Hippocampal formation (tissue), 2 donors: ENCODE data around the gene SCFD2.

Source experiments
- DNase-seq, 2 donors: peaks; one replicate each; lab custom pipeline; 2025; lab: John Stamatoyannopoulos, UW

Gene SCFD2

GRCh38 chr4:52957220-52957686 lies 408.6 kb downstream of the SCFD2 start:
- no peak for DNase-seq

- DNase-seq: no peak
These were observed 409.2 kb downstream of the SCFD2 start for GRCh38 chr4:52956691-52957090.

GRCh38 chr4:52954560-52955170 lies 411.2 kb downstream of the SCFD2 start:
- DNase-seq: no peak

DNA sequence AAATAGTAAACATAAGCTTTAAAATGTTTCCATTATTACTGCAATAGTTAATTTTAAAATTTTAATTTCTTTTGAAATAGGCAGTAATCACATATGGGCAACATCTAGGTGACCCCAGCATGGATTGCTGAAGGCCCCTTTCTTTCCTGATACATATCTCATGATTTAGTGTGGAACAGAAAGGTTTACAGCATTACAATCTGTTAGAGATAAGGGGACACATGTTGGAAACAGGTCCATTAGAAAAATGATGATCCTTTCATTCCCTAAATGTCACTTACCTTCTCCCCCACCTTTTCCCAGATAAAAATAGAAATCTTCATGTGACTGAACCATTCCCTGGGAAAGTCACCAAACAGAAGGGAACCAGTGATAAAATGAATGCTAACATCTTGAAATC lies 413.3 kb downstream of the SCFD2 start:
- no peak for DNase-seq

- DNase-seq: no peak
These were observed 414.8 kb downstream of the SCFD2 start for GRCh38 chr4:52951016-52951415.

GRCh38 chr4:52950226-52950625 lies 415.6 kb downstream of the SCFD2 start:
- no peak for DNase-seq

DNA sequence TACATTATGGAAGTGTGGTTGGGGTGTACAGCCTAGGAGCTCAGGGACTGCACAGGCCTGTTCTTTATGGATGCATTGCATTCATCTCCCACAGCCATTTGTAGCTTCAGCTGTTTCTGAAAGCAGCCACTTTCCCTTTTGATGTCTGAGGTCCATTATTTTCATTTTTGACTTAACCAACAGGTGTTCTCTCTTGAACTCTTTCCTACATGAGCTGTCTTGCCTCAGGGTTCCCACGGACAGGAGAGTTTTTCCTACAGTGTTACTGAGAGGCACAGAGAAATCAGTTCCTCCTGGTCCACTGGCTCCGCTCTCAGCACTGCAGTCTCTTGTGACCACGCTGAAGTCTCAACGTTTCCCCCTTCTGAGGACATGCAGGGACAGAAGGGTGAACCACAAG lies 416.5 kb downstream of the SCFD2 start:
- no peak for DNase-seq

DNA sequence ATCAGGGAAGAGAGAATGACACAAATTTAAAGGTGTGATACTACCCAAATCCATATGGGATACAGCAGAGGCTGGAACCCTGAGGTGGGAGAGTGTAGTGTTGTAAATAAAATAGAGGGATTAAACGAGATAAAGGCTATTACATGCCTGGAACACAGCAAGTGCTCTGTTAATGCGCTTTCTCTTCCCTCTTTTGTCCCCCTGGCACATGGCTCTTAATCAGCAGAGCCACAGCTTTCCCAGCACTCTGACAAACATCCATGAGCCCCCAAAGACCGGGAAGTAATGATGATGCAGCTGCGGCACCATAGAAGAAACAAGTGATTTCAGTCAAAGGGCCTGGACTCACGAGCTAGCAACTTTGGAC lies 417.8 kb downstream of the SCFD2 start:
- no peak for DNase-seq

- DNase-seq: no peak
These were observed 418.3 kb downstream of the SCFD2 start for GRCh38 chr4:52947401-52948056.

GRCh38 chr4:52946855-52947254 lies 419.0 kb downstream of the SCFD2 start:
- DNase-seq: no peak

DNA sequence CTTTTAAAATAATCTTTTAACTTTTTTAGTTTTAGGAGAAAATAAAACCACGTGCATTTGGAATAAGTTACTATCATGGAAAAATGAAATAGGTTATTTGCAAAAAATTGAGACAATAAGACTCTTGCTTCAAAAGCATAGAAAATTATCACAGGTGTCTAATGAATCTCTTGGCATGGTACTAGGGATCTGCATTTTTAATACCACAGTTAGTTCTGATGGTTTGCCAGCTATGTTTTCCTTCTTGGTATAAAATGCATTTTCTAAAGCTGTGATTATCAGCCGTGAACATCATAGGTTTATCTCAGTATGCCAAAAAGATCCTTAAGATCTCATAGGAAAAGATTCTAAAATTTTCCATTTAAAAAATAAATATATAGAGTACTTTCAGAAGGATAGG lies 419.9 kb downstream of the SCFD2 start:
- no peak for DNase-seq

DNA sequence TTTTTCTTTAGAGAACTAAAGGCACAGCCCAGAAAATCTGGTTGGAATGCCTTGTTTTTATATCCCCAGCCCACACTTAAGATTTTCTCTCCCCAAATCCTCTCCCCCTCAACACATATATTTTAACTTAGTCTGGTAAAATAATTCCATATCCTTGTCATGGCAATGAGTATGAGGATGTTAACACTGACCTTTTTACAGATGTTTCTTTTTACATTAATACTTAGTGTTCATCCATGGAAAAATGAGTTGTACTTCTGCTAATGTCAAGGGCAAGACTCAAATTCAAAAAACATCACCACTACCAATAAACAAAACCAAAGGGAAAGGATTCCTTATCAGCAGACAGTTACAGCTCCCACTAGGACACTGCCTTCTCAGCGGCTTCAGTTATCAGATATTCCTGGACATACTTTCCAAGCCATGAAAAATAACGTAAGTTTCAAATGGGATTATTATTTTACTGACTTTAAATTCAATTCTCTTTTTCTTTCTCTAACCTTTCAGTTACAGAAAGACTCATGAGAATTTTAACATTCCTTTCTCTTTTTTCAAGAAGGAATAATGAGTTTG lies 420.4 kb downstream of the SCFD2 start:
- no peak for DNase-seq

GRCh38 chr4:52943677-52944076 lies 422.2 kb downstream of the SCFD2 start:
- no peak for DNase-seq

DNA sequence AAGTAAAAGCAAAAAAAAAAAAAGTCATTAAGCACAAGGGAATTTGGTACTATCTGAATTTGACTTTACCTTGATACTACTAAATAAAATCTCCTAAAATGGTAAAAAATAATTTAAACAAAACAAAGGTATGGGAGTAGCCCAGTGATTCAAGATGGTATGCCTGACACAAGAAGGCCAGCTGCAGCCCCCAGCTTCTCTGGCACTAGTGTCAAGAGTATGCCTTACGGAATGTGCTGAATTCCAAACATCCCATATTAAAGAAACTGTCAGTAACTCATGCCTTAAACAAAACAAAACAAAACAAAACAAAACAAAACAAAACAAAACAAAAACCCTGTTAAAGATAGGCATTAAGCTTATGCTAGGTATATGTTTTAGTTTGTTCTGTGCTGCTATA lies 422.9 kb downstream of the SCFD2 start:
- DNase-seq: no peak

GRCh38 chr4:52941450-52941849 lies 424.4 kb downstream of the SCFD2 start:
- no peak for DNase-seq

- DNase-seq: no peak
These were observed 426.1 kb downstream of the SCFD2 start for GRCh38 chr4:52939739-52940138.

GRCh38 chr4:52939325-52939724 lies 426.5 kb downstream of the SCFD2 start:
- DNase-seq: no peak

GRCh38 chr4:52937829-52938228 lies 428.0 kb downstream of the SCFD2 start:
- no peak for DNase-seq

DNA sequence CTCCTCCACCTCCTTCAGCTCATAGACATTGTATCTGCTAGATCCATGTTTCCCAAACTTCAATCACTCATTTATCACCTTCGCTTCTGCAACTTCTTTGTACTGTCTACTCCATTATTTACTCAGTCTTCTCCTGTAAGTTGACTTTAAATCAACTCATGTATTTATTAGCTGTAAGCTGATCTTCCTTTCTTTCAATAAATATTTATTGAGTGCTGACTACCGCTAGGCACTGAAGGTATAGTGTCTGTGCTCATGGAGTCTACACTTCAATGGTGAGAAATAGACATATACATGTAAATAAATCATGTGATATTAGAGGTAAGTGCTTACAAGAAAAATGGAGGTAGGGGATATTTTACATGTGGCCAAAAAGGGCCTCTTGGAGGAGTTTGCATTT lies 429.1 kb downstream of the SCFD2 start:
- DNase-seq: no peak

DNA sequence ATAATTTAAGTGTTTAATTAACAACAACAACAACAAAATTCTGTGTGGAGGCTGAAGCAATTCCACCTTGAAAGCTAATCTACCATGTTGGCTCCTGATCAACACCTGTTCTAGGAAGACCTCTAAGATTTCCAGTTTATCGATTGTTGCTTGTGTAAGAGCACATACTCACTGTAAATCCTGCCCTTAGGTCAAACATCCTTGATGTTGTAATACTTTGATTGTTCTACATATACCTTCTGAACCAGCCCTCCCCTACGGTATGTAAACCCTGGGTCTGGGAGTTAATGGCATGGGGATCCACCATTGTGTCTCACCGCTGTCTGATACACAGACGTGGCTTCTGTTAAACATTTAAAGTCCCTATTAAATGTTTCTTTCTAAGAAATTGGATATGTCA lies 430.5 kb downstream of the SCFD2 start:
- no peak for DNase-seq

DNA sequence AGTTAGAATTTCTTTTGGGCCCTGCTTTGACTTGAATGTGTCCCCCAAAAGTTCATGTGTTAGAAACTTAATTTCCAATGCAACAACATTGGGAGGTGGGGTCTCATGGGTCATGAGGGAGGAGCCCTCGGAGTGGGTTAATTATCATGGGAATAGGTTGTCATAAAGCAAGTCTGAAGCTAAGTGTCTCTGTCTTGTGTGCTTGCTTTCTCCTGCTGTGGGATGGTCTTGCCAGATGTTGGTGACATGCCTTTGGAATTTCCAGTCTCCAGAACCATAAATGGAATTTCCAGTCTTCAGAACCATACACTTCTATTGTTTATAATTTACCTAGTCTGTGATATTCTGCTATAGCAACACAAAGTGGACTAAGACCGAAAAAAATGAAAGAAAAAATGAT lies 432.1 kb downstream of the SCFD2 start:
- DNase-seq: no peak

- no peak for DNase-seq
These were observed 433.0 kb downstream of the SCFD2 start for GRCh38 chr4:52932591-52933470.

- DNase-seq: no peak
These were observed 434.6 kb downstream of the SCFD2 start for GRCh38 chr4:52931243-52931642.
